Stomach smooth muscle (tissue), 2 donors: ENCODE data around the gene IRF4.

ENCODE experiments used
- H3K27ac ChIP-seq: one replicate; pipeline ENCODE4 v1.7.0; 2013; ENCODE audit warnings: mild to moderate bottlenecking, low read length, inconsistent platforms
- H3K27me3 ChIP-seq, 2 donors: one replicate each; pipeline ENCODE4 v1.7.0; 2013; ENCODE audit warnings: low read length in 2 of 2; ENCODE audit not compliant: insufficient read depth in 2 of 2, control insufficient read depth in 1 of 2
- H3K36me3 ChIP-seq, 2 donors: one replicate each; pipeline ENCODE4 v1.7.0; 2013; ENCODE audit warnings: low read length in 2 of 2; ENCODE audit not compliant: control insufficient read depth in 2 of 2, insufficient read depth in 2 of 2
- H3K4me1 ChIP-seq: one replicate; pipeline ENCODE4 v1.7.0; 2013; ENCODE audit warnings: low read length; ENCODE audit not compliant: control insufficient read depth, insufficient read depth
- H3K4me3 ChIP-seq, 2 donors: one replicate each; pipeline ENCODE4 v1.7.0; 2013; ENCODE audit warnings: low read length in 2 of 2
- H3K9ac ChIP-seq, 2 donors: one replicate each; pipeline ENCODE4 v1.7.0; 2013; ENCODE audit warnings: low read length in 2 of 2, mild to moderate bottlenecking in 1 of 2
- H3K9me3 ChIP-seq, 2 donors: one replicate each; pipeline ENCODE4 v1.7.0; 2013; ENCODE audit warnings: low read length in 2 of 2; ENCODE audit not compliant: control insufficient read depth in 2 of 2
- donor health status: healthy.
- donor health status: Pancreatic carcinoma.

The IRF4 gene

GRCh38 chr6:449486-450419 lies 58.2 kb downstream of the IRF4 start:
- peaks cover 9% of the 10 kb centered on the region for H3K4me1 ChIP-seq
- no peaks in the 10 kb centered on the region for H3K36me3 ChIP-seq
- no peak overlapping the region for H3K4me3 ChIP-seq
- no peak overlapping the region for H3K27ac ChIP-seq
- H3K9me3 ChIP-seq, result no peaks in the 10 kb centered on the region
- no peak overlapping the region for H3K9ac ChIP-seq
- peaks cover 0 to 5% of the 10 kb centered on the region in 2 donors for H3K27me3 ChIP-seq

GRCh38 chr6:451336-451735 lies 59.8 kb downstream of the IRF4 start:
- H3K36me3 ChIP-seq, result no peaks in the 10 kb centered on the region
- no peaks in the 10 kb centered on the region for H3K9me3 ChIP-seq
- H3K9ac ChIP-seq, result no peak overlapping the region
- H3K4me1 ChIP-seq, result peaks cover 9% of the 10 kb centered on the region
- no peak overlapping the region for H3K27ac ChIP-seq
- peaks cover 0 to 5% of the 10 kb centered on the region in 2 donors for H3K27me3 ChIP-seq
- no peak overlapping the region for H3K4me3 ChIP-seq

GRCh38 chr6:451847-452246 lies 60.3 kb downstream of the IRF4 start:
- H3K4me3 ChIP-seq, result no peak overlapping the region
- H3K27ac ChIP-seq, result no peak overlapping the region
- no peak overlapping the region for H3K9ac ChIP-seq
- H3K36me3 ChIP-seq, result no peaks in the 10 kb centered on the region
- peaks cover 9% of the 10 kb centered on the region for H3K4me1 ChIP-seq
- H3K9me3 ChIP-seq, result no peaks in the 10 kb centered on the region
- peaks cover 0 to 4% of the 10 kb centered on the region in 2 donors for H3K27me3 ChIP-seq

GRCh38 chr6:452301-453067 lies 60.9 kb downstream of the IRF4 start:
- H3K27me3 ChIP-seq, result peaks cover 0 to 4% of the 10 kb centered on the region in 2 donors
- H3K4me3 ChIP-seq, result no peak overlapping the region
- H3K4me1 ChIP-seq, result peaks cover 9% of the 10 kb centered on the region
- no peaks in the 10 kb centered on the region for H3K36me3 ChIP-seq
- no peak overlapping the region for H3K9ac ChIP-seq
- no peak overlapping the region for H3K27ac ChIP-seq
- H3K9me3 ChIP-seq, result no peaks in the 10 kb centered on the region

GRCh38 chr6:453152-453551 lies 61.6 kb downstream of the IRF4 start:
- no peaks in the 10 kb centered on the region for H3K36me3 ChIP-seq
- H3K4me1 ChIP-seq, result peaks cover 9% of the 10 kb centered on the region
- no peak overlapping the region for H3K27ac ChIP-seq
- no peak overlapping the region for H3K9ac ChIP-seq
- H3K9me3 ChIP-seq, result no peaks in the 10 kb centered on the region
- H3K27me3 ChIP-seq, result peaks cover 0 to 4% of the 10 kb centered on the region in 2 donors
- H3K4me3 ChIP-seq, result no peak overlapping the region

- peaks cover 0 to 4% of the 10 kb centered on the region in 2 donors for H3K27me3 ChIP-seq
- no peak overlapping the region for H3K4me3 ChIP-seq
- H3K9me3 ChIP-seq, result no peaks in the 10 kb centered on the region
- H3K27ac ChIP-seq, result no peak overlapping the region
- H3K36me3 ChIP-seq, result no peaks in the 10 kb centered on the region
- peaks cover 9% of the 10 kb centered on the region for H3K4me1 ChIP-seq
- H3K9ac ChIP-seq, result no peak overlapping the region
These were observed 62.8 kb downstream of the IRF4 start for GRCh38 chr6:454148-454991.

- Histone ChIP-seq H3K9ac (no peak overlapping the region), H3K36me3 (no peaks in the 10 kb centered on the region), H3K4me3 (no peak overlapping the region), H3K27me3 (peaks cover 0 to 4% of the 10 kb centered on the region in 2 donors), H3K9me3 (no peaks in the 10 kb centered on the region), H3K4me1 (peaks cover 9% of the 10 kb centered on the region), H3K27ac (no peak overlapping the region)
These were observed 63.5 kb downstream of the IRF4 start for GRCh38 chr6:455006-455585.

- H3K4me3 ChIP-seq, result no peak overlapping the region
- H3K4me1 ChIP-seq, result peaks cover 9% of the 10 kb centered on the region
- H3K9me3 ChIP-seq, result no peaks in the 10 kb centered on the region
- no peak overlapping the region for H3K9ac ChIP-seq
- H3K27me3 ChIP-seq, result peaks cover 0 to 4% of the 10 kb centered on the region in 2 donors
- no peak overlapping the region for H3K27ac ChIP-seq
- no peaks in the 10 kb centered on the region for H3K36me3 ChIP-seq
These were observed 64.3 kb downstream of the IRF4 start for GRCh38 chr6:455835-456234.

- H3K27ac ChIP-seq, result no peak overlapping the region
- H3K36me3 ChIP-seq, result no peaks in the 10 kb centered on the region
- no peak overlapping the region for H3K4me3 ChIP-seq
- peaks cover 0 to 4% of the 10 kb centered on the region in 2 donors for H3K27me3 ChIP-seq
- peaks cover 9% of the 10 kb centered on the region for H3K4me1 ChIP-seq
- no peak overlapping the region for H3K9ac ChIP-seq
- H3K9me3 ChIP-seq, result no peaks in the 10 kb centered on the region
These were observed 64.9 kb downstream of the IRF4 start for GRCh38 chr6:456358-456867.

- Histone ChIP-seq H3K9ac (no peak overlapping the region), H3K27me3 (peaks cover 0 to 4% of the 10 kb centered on the region in 2 donors), H3K36me3 (no peaks in the 10 kb centered on the region), H3K4me3 (no peak overlapping the region), H3K27ac (no peak overlapping the region), H3K4me1 (peaks cover 9% of the 10 kb centered on the region), H3K9me3 (no peaks in the 10 kb centered on the region)
These were observed 65.3 kb downstream of the IRF4 start for GRCh38 chr6:456887-457286.
